GM12865 (cell line): ENCODE data around the gene EEPD1.

Experiments
- DNase-seq: peaks from one replicate; pipeline ENCODE4 v3.0.0; 2010; ENCODE audit warnings: low read depth
- H3K4me3 ChIP-seq: 2 replicates; pipeline ENCODE4 v1.5.1; 2011; ENCODE audit warnings: mild to moderate bottlenecking, low read depth, low read length, control low read depth
- CTCF ChIP-seq: IDR thresholded peaks from 2 replicates; pipeline ENCODE4 v1.5.1; 2011; ENCODE audit warnings: low read length, control low read depth, low read depth, inconsistent platforms; ENCODE audit not compliant: insufficient read depth; ENCODE audit errors: missing control alignments

Gene EEPD1

GRCh38 chr7:36157527-36158320 is 4.7 kb downstream of the EEPD1 start:
- DNase-seq, result no peak
- no peak for TF ChIP-seq CTCF
- no peak overlapping the region for H3K4me3 ChIP-seq

- no peak for TF ChIP-seq CTCF
- DNase-seq, result no peak
- H3K4me3 ChIP-seq, result no peak overlapping the region
These were observed 5.2 kb downstream of the EEPD1 start for GRCh38 chr7:36158321-36158605.

GRCh38 chr7:36159618-36160017 is 6.6 kb downstream of the EEPD1 start:
- no peak overlapping the region for H3K4me3 ChIP-seq
- TF ChIP-seq CTCF, result no peak
- no peak for DNase-seq

GRCh38 chr7:36160313-36160712 is 7.3 kb downstream of the EEPD1 start:
- DNase-seq, result no peak
- TF ChIP-seq CTCF, result no peak
- no peak overlapping the region for H3K4me3 ChIP-seq

- no peak for TF ChIP-seq CTCF
- H3K4me3 ChIP-seq, result no peak overlapping the region
- DNase-seq, result no peak
These were observed 8.9 kb downstream of the EEPD1 start for GRCh38 chr7:36161996-36162395.

GRCh38 chr7:36165059-36165458 is 12.0 kb downstream of the EEPD1 start:
- H3K4me3 ChIP-seq, result no peak overlapping the region
- no peak for TF ChIP-seq CTCF
- DNase-seq, result no peak

- no peak for TF ChIP-seq CTCF
- H3K4me3 ChIP-seq, result no peak overlapping the region
- no peak for DNase-seq
These were observed 12.7 kb downstream of the EEPD1 start for GRCh38 chr7:36165802-36166201.
